ENCODE measurements around the gene TNFSF13B.

- TF ChIP-seq CTCF (conservative IDR thresholded peaks at IDR 0.05 in 1 of 2, IDR thresholded peaks at IDR 0.05 in 1 of 2; ENCODE audit: low read depth in 1 of 2, low read length in 2 of 2) (no peak), EZH2 (IDR thresholded peaks at IDR 0.05; ENCODE audit: low read length, missing control alignments) (no peak)
Measured at GRCh38 chr13:108332791-108333190, 63.3 kb downstream of the TNFSF13B start.
